HEK293 (cell line): ENCODE results near the gene ACER3.
"Not testable (repeated sequence)": the region's sequence is repeated elsewhere in the genome, so short reads cannot be mapped to it uniquely, and the experiment has no call there.

Experiments
- CTCF ChIA-PET: fragments of 350-600 bp; formaldehyde crosslinking; extraction: SDS; loops from one replicate; lab custom pipeline; 2021; ENCODE audit warnings: antibody characterized with exemption; lab: Yijun Ruan, JAX
- POLR2A ChIA-PET: fragments of 300-600 bp; formaldehyde crosslinking; extraction: SDS; loops from one replicate; lab custom pipeline; 2020; ENCODE audit warnings: antibody characterized with exemption, inconsistent platforms; lab: Yijun Ruan, JAX
- H3K27ac ChIP-seq: fragments of 200-500 bp; sonication (Bioruptor generic); 2 replicates; pipeline ENCODE4 v1.5.1; 2014; ENCODE audit warnings: low read depth, low read length, control low read depth, inconsistent platforms; ENCODE audit errors: extremely low read depth
- H3K36me3 ChIP-seq, 2 experiments: fragments of 200-500 bp in 1 of 2; sonication (Bioruptor generic) in 1 of 2; 1 replicate in 1 of 2; 2 replicates in 1 of 2; pipeline ENCODE4 v1.5.1; 2014 to 2017; ENCODE audit warnings: inconsistent platforms in 2 of 2, low read length in 2 of 2; ENCODE audit not compliant: control insufficient read depth in 2 of 2, insufficient read depth in 1 of 2
- H3K4me1 ChIP-seq: fragments of 200-500 bp; sonication (Bioruptor generic); 2 replicates; pipeline ENCODE4 v1.5.1; 2014; ENCODE audit warnings: mild to moderate bottlenecking, low read length, inconsistent platforms; ENCODE audit not compliant: control insufficient read depth, insufficient read depth
- H3K4me3 ChIP-seq: 2 replicates; pipeline ENCODE4 v1.5.1; 2011; ENCODE audit warnings: low read depth, mild to moderate bottlenecking, control low read depth, low read length, moderate library complexity
- H3K9me3 ChIP-seq: fragments of 200-500 bp; sonication (Bioruptor generic); 2 replicates; pipeline ENCODE4 v1.5.1; 2014; ENCODE audit warnings: low read depth, low read length, inconsistent platforms; ENCODE audit not compliant: control insufficient read depth, insufficient read depth
- GFI1B ChIP-seq: fragments of 450-650 bp; formaldehyde crosslinking; IDR thresholded peaks from 2 replicates; pipeline ENCODE4 v1.5.1; 2016; ENCODE audit warnings: missing biosample characterization, missing genetic modification characterization
- GLIS2 ChIP-seq: fragments of 450-650 bp; formaldehyde crosslinking; IDR thresholded peaks from 2 replicates; pipeline ENCODE4 v1.5.1; 2016; ENCODE audit warnings: missing biosample characterization, missing genetic modification characterization
- KLF16 ChIP-seq: fragments of 450-650 bp; formaldehyde crosslinking; IDR thresholded peaks from 2 replicates; pipeline ENCODE4 v1.5.1; 2017; ENCODE audit warnings: missing biosample characterization, missing genetic modification characterization
- MEIS1 ChIP-seq: sonication (generic); formaldehyde crosslinking; IDR thresholded peaks from 2 replicates; pipeline ENCODE4 v1.8.1; 2022; ENCODE audit warnings: missing genetic modification reagents, mild to moderate bottlenecking, borderline replicate concordance
- SP7 ChIP-seq: fragments of 450-650 bp; formaldehyde crosslinking; IDR thresholded peaks from 2 replicates; pipeline ENCODE4 v1.5.1; 2016; ENCODE audit warnings: missing biosample characterization, missing genetic modification characterization
- ZFP3 ChIP-seq: fragments of 450-650 bp; formaldehyde crosslinking; IDR thresholded peaks from 2 replicates; pipeline ENCODE4 v1.5.1; 2016; ENCODE audit warnings: low read depth, missing biosample characterization, missing genetic modification characterization
- ZNF248 ChIP-seq: fragments of 450-650 bp; formaldehyde crosslinking; IDR thresholded peaks from 2 replicates; pipeline ENCODE4 v1.5.1; 2017; ENCODE audit warnings: missing biosample characterization, missing genetic modification characterization
- ZNF37A ChIP-seq: fragments of 450-650 bp; IDR thresholded peaks from 2 replicates; pipeline ENCODE4 v1.5.1; 2018; ENCODE audit warnings: missing biosample characterization, missing genetic modification characterization
- ZNF394 ChIP-seq: fragments of 450-650 bp; formaldehyde crosslinking; IDR thresholded peaks from 2 replicates; pipeline ENCODE4 v1.5.1; 2016; ENCODE audit warnings: missing biosample characterization, missing genetic modification characterization, mild to moderate bottlenecking, moderate library complexity, borderline replicate concordance
- ZNF510 ChIP-seq: fragments of 450-650 bp; formaldehyde crosslinking; IDR thresholded peaks from 2 replicates; pipeline ENCODE4 v1.5.1; 2018; ENCODE audit warnings: mild to moderate bottlenecking, missing genetic modification characterization, missing biosample characterization; ENCODE audit not compliant: insufficient replicate concordance
- ZNF518A ChIP-seq: fragments of 450-650 bp; formaldehyde crosslinking; conservative IDR thresholded peaks from 2 replicates; pipeline ENCODE4 v1.5.1; 2016; ENCODE audit warnings: low read depth, missing biosample characterization, missing genetic modification characterization
- ZNF558 ChIP-seq: fragments of 450-650 bp; formaldehyde crosslinking; IDR thresholded peaks from 2 replicates; pipeline ENCODE4 v1.5.1; 2016; ENCODE audit warnings: missing biosample characterization, missing genetic modification characterization
- ZNF585B ChIP-seq: fragments of 450-650 bp; formaldehyde crosslinking; IDR thresholded peaks from 2 replicates; pipeline ENCODE4 v1.5.1; 2016; ENCODE audit warnings: missing biosample characterization, missing genetic modification characterization
- ZNF670 ChIP-seq: fragments of 450-650 bp; formaldehyde crosslinking; IDR thresholded peaks from 2 replicates; pipeline ENCODE4 v1.5.1; 2016; ENCODE audit warnings: missing biosample characterization, missing genetic modification characterization, low read depth
- ZNF837 ChIP-seq: fragments of 450-650 bp; formaldehyde crosslinking; IDR thresholded peaks from 2 replicates; pipeline ENCODE4 v1.5.1; 2016; ENCODE audit warnings: missing biosample characterization, missing genetic modification characterization
- TF ChIP-seq, protein P1 (sequence below): fragments of 450-650 bp; formaldehyde crosslinking; IDR thresholded peaks from 2 replicates; pipeline ENCODE4 v1.5.1; 2017; ENCODE audit warnings: missing biosample characterization, missing genetic modification characterization
- TF ChIP-seq, protein P2 (sequence below): fragments of 450-650 bp; IDR thresholded peaks from 2 replicates; pipeline ENCODE4 v1.5.1; 2018; ENCODE audit warnings: missing biosample characterization, mild to moderate bottlenecking, missing genetic modification characterization
- TF ChIP-seq, protein P3 (sequence below): fragments of 450-650 bp; formaldehyde crosslinking; IDR thresholded peaks from 2 replicates; pipeline ENCODE4 v1.5.1; 2016; ENCODE audit warnings: missing biosample characterization, missing genetic modification characterization
- TF ChIP-seq, protein P4 (sequence below): fragments of 450-650 bp; formaldehyde crosslinking; IDR thresholded peaks from 2 replicates; pipeline ENCODE4 v1.5.1; 2017; ENCODE audit warnings: missing biosample characterization, missing genetic modification characterization

ACER3 gene

GRCh38 chr11:76820184-76820566 is 40.5 kb upstream of the ACER3 start:
- Histone ChIP-seq H3K4me1 (no peaks in the 10 kb centered on the region), H3K4me3 (no peak overlapping the region), H3K27ac (no peak overlapping the region), H3K36me3 (no peaks in the 10 kb centered on the region), H3K9me3 (no peaks in the 10 kb centered on the region)
- TF ChIP-seq ZNF518A (tag by site-specific recombination) (no peak), ZNF670 (no peak), ZNF558 (tag by site-specific recombination) (no peak), KLF16 (tag by site-specific recombination) (no peak), ZFP3 (tag by site-specific recombination) (no peak), ZNF510 (no peak), ZNF248 (tag by site-specific recombination) (no peak), ZNF837 (tag by site-specific recombination) (no peak), GLIS2 (tag by site-specific recombination) (no peak), ZNF585B (no peak)
- TF ChIP-seq, protein P1, sequence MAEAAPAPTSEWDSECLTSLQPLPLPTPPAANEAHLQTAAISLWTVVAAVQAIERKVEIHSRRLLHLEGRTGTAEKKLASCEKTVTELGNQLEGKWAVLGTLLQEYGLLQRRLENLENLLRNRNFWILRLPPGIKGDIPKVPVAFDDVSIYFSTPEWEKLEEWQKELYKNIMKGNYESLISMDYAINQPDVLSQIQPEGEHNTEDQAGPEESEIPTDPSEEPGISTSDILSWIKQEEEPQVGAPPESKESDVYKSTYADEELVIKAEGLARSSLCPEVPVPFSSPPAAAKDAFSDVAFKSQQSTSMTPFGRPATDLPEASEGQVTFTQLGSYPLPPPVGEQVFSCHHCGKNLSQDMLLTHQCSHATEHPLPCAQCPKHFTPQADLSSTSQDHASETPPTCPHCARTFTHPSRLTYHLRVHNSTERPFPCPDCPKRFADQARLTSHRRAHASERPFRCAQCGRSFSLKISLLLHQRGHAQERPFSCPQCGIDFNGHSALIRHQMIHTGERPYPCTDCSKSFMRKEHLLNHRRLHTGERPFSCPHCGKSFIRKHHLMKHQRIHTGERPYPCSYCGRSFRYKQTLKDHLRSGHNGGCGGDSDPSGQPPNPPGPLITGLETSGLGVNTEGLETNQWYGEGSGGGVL (tag by site-specific recombination), result no peak
- TF ChIP-seq, protein P2, sequence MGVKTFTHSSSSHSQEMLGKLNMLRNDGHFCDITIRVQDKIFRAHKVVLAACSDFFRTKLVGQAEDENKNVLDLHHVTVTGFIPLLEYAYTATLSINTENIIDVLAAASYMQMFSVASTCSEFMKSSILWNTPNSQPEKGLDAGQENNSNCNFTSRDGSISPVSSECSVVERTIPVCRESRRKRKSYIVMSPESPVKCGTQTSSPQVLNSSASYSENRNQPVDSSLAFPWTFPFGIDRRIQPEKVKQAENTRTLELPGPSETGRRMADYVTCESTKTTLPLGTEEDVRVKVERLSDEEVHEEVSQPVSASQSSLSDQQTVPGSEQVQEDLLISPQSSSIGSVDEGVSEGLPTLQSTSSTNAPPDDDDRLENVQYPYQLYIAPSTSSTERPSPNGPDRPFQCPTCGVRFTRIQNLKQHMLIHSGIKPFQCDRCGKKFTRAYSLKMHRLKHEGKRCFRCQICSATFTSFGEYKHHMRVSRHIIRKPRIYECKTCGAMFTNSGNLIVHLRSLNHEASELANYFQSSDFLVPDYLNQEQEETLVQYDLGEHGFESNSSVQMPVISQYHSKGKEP (tag by site-specific recombination), result no peak
- POLR2A ChIA-PET, result no interaction called here
- CTCF ChIA-PET, result interaction anchor here (4.7 kb wide), 1 partner anchor 12 kb away, joined by 26 read pairs; no protein-coding TSS in a partner anchor

DNA sequence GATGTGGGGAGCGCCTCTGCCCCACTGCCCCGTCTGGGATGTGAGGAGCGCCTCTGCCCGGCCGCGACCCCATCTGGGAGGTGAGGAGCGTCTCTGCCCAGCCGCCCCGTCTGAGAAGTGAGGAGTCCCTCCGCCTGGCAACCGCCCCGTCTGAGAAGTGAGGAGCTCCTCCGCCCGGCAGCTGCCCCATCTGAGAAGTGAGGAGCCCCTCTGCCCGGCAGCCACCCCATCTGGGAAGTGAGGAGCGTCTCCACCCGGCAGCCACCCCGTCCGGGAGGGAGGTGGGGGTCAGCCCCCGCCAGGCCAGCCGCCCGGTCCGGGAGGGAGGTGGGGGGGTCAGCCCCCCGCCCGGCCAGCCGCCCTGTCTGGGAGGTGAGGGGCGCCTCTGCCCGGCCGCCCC is 39.3 kb upstream of the ACER3 start:
- POLR2A ChIA-PET, H3K9me3 ChIP-seq, H3K4me1 ChIP-seq, H3K27ac ChIP-seq, H3K36me3 ChIP-seq, H3K4me3 ChIP-seq: not testable (repeated sequence)
- CTCF ChIA-PET, result interaction anchor here (0.6 to 4.7 kb wide), 4 partner anchors 13 to 379 kb away, joined by 3 to 26 read pairs (median 4); no protein-coding TSS in a partner anchor

- CTCF ChIA-PET, result interaction anchor here (0.7 kb wide), 2 partner anchors 325 to 378 kb away, joined by 4 to 5 read pairs; no protein-coding TSS in a partner anchor
- no peaks in the 10 kb centered on the region for H3K9me3 ChIP-seq
- POLR2A ChIA-PET, result no interaction called here
- TF ChIP-seq, protein P3, sequence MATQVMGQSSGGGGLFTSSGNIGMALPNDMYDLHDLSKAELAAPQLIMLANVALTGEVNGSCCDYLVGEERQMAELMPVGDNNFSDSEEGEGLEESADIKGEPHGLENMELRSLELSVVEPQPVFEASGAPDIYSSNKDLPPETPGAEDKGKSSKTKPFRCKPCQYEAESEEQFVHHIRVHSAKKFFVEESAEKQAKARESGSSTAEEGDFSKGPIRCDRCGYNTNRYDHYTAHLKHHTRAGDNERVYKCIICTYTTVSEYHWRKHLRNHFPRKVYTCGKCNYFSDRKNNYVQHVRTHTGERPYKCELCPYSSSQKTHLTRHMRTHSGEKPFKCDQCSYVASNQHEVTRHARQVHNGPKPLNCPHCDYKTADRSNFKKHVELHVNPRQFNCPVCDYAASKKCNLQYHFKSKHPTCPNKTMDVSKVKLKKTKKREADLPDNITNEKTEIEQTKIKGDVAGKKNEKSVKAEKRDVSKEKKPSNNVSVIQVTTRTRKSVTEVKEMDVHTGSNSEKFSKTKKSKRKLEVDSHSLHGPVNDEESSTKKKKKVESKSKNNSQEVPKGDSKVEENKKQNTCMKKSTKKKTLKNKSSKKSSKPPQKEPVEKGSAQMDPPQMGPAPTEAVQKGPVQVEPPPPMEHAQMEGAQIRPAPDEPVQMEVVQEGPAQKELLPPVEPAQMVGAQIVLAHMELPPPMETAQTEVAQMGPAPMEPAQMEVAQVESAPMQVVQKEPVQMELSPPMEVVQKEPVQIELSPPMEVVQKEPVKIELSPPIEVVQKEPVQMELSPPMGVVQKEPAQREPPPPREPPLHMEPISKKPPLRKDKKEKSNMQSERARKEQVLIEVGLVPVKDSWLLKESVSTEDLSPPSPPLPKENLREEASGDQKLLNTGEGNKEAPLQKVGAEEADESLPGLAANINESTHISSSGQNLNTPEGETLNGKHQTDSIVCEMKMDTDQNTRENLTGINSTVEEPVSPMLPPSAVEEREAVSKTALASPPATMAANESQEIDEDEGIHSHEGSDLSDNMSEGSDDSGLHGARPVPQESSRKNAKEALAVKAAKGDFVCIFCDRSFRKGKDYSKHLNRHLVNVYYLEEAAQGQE (tag by site-specific recombination), result no peak
- no peak for TF ChIP-seq SP7
- no peak for TF ChIP-seq MEIS1 (CRISPR knock-in tag)
- TF ChIP-seq ZNF37A (tag by site-specific recombination), result no peak
- TF ChIP-seq ZNF394, result no peak
- TF ChIP-seq, protein P4, sequence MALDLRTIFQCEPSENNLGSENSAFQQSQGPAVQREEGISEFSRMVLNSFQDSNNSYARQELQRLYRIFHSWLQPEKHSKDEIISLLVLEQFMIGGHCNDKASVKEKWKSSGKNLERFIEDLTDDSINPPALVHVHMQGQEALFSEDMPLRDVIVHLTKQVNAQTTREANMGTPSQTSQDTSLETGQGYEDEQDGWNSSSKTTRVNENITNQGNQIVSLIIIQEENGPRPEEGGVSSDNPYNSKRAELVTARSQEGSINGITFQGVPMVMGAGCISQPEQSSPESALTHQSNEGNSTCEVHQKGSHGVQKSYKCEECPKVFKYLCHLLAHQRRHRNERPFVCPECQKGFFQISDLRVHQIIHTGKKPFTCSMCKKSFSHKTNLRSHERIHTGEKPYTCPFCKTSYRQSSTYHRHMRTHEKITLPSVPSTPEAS, result no peak
- no peak for TF ChIP-seq GFI1B (tag by site-specific recombination)
- TF ChIP-seq, all 188 proteins: peak for 0
- H3K4me1 ChIP-seq, result no peaks in the 10 kb centered on the region
- H3K27ac ChIP-seq, result no peak overlapping the region
- no peak overlapping the region for H3K4me3 ChIP-seq
- no peaks in the 10 kb centered on the region for H3K36me3 ChIP-seq
Measured at GRCh38 chr11:76822406-76822805, 38.3 kb upstream of the ACER3 start.
